Mucosa of stomach (tissue), 1 donor: ENCODE results near the gene CAPN13.
"Not testable (repeated sequence)": the region's sequence is repeated elsewhere in the genome, so short reads cannot be mapped to it uniquely, and the experiment has no call there.

Source experiments
- H3K27me3 ChIP-seq: one replicate; pipeline ENCODE4 v1.7.0; 2013; ENCODE audit warnings: mild to moderate bottlenecking, low read length; ENCODE audit not compliant: control insufficient read depth, insufficient read depth
- H3K36me3 ChIP-seq: one replicate; pipeline ENCODE4 v1.7.0; 2013; ENCODE audit warnings: low read length; ENCODE audit not compliant: control insufficient read depth, insufficient read depth
- H3K4me1 ChIP-seq: one replicate; pipeline ENCODE4 v1.7.0; 2013; ENCODE audit warnings: mild to moderate bottlenecking, low read length; ENCODE audit not compliant: control insufficient read depth, insufficient read depth
- H3K4me3 ChIP-seq: one replicate; pipeline ENCODE4 v1.7.0; 2013; ENCODE audit warnings: low read length
- H3K9ac ChIP-seq: one replicate; pipeline ENCODE4 v1.7.0; 2013; ENCODE audit warnings: mild to moderate bottlenecking, low read length, moderate library complexity
- H3K9me3 ChIP-seq: one replicate; pipeline ENCODE4 v1.7.0; 2013; ENCODE audit warnings: mild to moderate bottlenecking, low read length, moderate library complexity; ENCODE audit not compliant: control insufficient read depth
- donor health status: Pancreatic carcinoma.

Gene CAPN13

DNA sequence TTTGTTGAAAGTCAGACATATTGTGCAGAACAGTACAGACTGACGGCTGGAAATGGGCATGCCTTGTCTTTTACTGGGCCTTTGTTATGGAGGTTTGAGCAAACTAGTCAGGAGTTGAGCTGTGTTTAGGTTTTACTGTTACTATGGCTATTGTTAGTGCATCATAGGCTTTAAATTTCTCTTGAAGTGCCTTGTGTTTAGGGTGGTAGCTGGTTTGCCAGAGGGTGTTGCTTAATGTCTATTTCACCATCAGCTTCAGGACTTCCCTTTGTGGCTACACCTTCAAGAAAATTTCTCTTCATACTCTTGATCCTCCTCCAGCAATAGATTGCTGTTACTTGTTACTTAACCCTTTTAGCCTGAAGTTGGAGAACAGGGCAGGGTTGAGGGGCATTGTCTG, 104.6 kb downstream of the CAPN13 start:
- no peaks in the 10 kb centered on the region for H3K27me3 ChIP-seq
- H3K4me3 ChIP-seq: no peak overlapping the region
- H3K4me1 ChIP-seq: no peaks in the 10 kb centered on the region
- no peak overlapping the region for H3K9ac ChIP-seq
- peaks cover 3% of the 10 kb centered on the region for H3K9me3 ChIP-seq
- H3K36me3 ChIP-seq: no peaks in the 10 kb centered on the region

DNA sequence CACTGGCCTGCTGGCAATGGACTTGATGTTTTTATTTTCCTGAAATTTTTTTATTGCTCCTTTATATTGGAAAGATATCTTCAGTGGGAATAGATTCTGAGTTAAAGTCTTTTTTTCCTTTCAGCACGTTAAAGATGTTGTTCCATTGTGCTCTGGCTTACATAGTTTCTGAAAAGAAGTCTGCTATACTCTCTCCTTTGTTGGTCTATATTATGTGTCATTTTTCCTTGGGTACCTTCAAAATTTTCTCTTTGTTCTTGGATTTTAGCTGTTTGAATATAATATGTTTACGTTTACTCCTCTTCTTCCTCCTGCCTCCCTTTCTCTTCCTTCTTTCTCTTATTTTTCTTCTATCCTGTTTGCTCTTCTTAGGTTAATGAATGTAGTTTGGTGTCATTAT, 105.5 kb downstream of the CAPN13 start:
- no peaks in the 10 kb centered on the region for H3K36me3 ChIP-seq
- H3K9me3 ChIP-seq: peaks cover 3% of the 10 kb centered on the region
- H3K27me3 ChIP-seq: no peaks in the 10 kb centered on the region
- no peak overlapping the region for H3K4me3 ChIP-seq
- H3K9ac ChIP-seq: no peak overlapping the region
- no peaks in the 10 kb centered on the region for H3K4me1 ChIP-seq

DNA sequence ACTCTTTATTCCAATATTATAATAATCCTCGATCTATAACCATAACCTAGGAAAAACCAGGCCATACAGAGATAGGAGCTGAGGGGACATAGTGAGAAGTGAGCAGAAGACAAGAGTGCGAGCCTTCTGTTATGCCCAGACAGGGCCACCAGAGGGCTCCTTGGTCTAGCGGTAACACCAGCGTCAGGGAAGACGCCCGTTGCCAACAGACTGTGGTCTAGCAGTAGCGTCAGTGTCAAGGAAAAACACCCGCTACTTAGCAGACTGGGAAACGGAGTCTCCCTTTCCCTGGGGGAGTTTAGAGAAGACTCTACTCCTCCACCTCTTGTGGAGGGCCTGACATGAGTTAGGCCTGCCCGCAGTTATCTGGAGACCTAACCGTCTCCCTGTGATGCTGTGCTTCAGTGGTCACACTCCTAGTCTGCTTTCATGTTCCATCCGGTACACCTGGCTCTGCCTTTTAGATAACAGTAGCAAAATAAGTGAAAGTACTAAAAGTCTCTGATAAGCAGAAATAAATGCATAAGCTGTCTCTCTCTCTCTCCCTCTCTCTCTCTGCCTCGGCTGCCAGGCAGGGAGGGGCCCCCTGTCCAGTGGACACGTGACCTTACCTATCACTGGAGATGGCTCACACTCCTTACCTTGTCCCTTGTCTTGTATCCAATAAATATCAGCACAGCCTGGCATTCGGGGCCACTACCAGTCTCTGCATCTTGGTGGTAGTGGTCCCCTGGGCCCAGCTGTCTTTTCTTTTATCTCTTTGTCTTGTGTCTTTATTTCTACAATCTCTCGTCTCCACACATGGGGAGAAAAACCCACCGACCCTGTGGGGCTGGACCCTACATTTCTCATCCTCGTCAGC, 109.8 kb downstream of the CAPN13 start:
- not testable (repeated sequence) for H3K4me3 ChIP-seq, H3K4me1 ChIP-seq, H3K36me3 ChIP-seq, H3K9me3 ChIP-seq, H3K27me3 ChIP-seq, H3K9ac ChIP-seq

GRCh38 chr2:30695749-30696148, 111.5 kb downstream of the CAPN13 start:
- Histone ChIP-seq H3K36me3 (no peaks in the 10 kb centered on the region), H3K9me3 (no peaks in the 10 kb centered on the region), H3K4me1 (no peaks in the 10 kb centered on the region), H3K9ac (no peak overlapping the region), H3K4me3 (no peak overlapping the region), H3K27me3 (no peaks in the 10 kb centered on the region)

GRCh38 chr2:30694286-30695055, 112.8 kb downstream of the CAPN13 start:
- Histone ChIP-seq H3K36me3 (no peaks in the 10 kb centered on the region), H3K4me1 (no peaks in the 10 kb centered on the region), H3K27me3 (no peaks in the 10 kb centered on the region), H3K4me3 (no peak overlapping the region), H3K9ac (no peak overlapping the region), H3K9me3 (no peaks in the 10 kb centered on the region)

- Histone ChIP-seq H3K4me3 (no peak overlapping the region), H3K36me3 (no peaks in the 10 kb centered on the region), H3K4me1 (no peaks in the 10 kb centered on the region), H3K9me3 (no peaks in the 10 kb centered on the region), H3K27me3 (no peaks in the 10 kb centered on the region), H3K9ac (no peak overlapping the region)
These were observed 113.4 kb downstream of the CAPN13 start for GRCh38 chr2:30693821-30694281.

GRCh38 chr2:30692829-30693275, 114.4 kb downstream of the CAPN13 start:
- Histone ChIP-seq H3K4me3 (no peak overlapping the region), H3K9me3 (no peaks in the 10 kb centered on the region), H3K27me3 (no peaks in the 10 kb centered on the region), H3K9ac (no peak overlapping the region), H3K36me3 (no peaks in the 10 kb centered on the region), H3K4me1 (no peaks in the 10 kb centered on the region)

GRCh38 chr2:30691948-30692828, 115.1 kb downstream of the CAPN13 start:
- Histone ChIP-seq H3K4me1 (no peaks in the 10 kb centered on the region), H3K27me3 (no peaks in the 10 kb centered on the region), H3K4me3 (no peak overlapping the region), H3K9me3 (no peaks in the 10 kb centered on the region), H3K9ac (no peak overlapping the region), H3K36me3 (no peaks in the 10 kb centered on the region)

- Histone ChIP-seq H3K27me3 (no peaks in the 10 kb centered on the region), H3K9ac (no peak overlapping the region), H3K4me3 (no peak overlapping the region), H3K36me3 (no peaks in the 10 kb centered on the region), H3K4me1 (no peaks in the 10 kb centered on the region), H3K9me3 (no peaks in the 10 kb centered on the region)
These were observed 115.9 kb downstream of the CAPN13 start for GRCh38 chr2:30691091-30691947.

- no peaks in the 10 kb centered on the region for H3K36me3 ChIP-seq
- no peaks in the 10 kb centered on the region for H3K4me1 ChIP-seq
These were observed 117.1 kb downstream of the CAPN13 start for GRCh38 chr2:30690126-30690561.

DNA sequence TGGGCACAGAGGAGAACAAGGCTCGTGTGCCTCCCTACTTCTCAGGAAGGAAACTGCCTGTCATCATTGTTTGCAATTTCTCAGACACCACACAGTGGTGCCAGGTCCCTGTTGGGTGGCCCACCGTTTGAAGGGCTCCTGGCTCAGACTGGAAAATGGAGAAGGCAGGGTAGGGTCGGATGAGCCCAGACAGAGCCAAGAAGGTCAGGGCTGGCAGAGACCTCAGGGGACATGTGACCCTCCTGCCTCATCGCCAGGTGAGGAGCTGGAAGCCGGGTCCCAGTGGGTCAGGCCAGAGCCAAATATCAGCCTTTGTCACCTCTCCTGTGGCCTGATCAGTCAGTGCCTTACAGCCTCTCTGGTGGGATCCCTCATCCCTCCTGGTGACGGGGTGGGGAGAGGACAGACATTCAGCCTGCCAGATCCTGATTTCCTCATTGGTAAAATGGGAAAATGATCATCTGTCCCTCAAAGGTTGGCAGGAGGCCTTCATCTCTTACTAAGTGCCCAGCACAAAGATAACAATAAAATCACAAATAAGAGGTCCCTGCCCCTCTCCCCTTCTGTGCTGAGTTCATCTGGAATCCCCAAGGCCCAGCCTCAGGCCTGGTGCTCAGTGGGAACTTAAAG, 117.6 kb downstream of the CAPN13 start:
- Histone ChIP-seq H3K27me3 (no peaks in the 10 kb centered on the region), H3K4me1 (no peaks in the 10 kb centered on the region), H3K9me3 (no peaks in the 10 kb centered on the region), H3K4me3 (no peak overlapping the region), H3K9ac (no peak overlapping the region), H3K36me3 (no peaks in the 10 kb centered on the region)

More at GRCh38 chr2:30690126-30690561, 117.1 kb downstream of the CAPN13 start:
- Histone ChIP-seq H3K27me3 (no peaks in the 10 kb centered on the region), H3K9ac (no peak overlapping the region), H3K9me3 (no peaks in the 10 kb centered on the region), H3K4me3 (no peak overlapping the region)
